ENCODE data around the gene MUC15.

Gene MUC15

GRCh38 chr11:26549176-26549575 is 22.9 kb downstream of the MUC15 start:
- H3K36me3 ChIP-seq, result no peaks in the 10 kb centered on the region
- H3K9me3 ChIP-seq, result no peaks in the 10 kb centered on the region
- no peaks in the 10 kb centered on the region for H3K27me3 ChIP-seq
- TF ChIP-seq CTCF (IDR thresholded peaks at IDR 0.05; ENCODE audit: low read depth, low read length), result no peak
- no peak for DNase-seq
- no peaks in the 10 kb centered on the region for H3K4me1 ChIP-seq
- no peak overlapping the region for H3K4me3 ChIP-seq (ENCODE audit: low read depth, low read length)

GRCh38 chr11:26541870-26542269 is 30.2 kb downstream of the MUC15 start:
- no peaks in the 10 kb centered on the region for H3K9me3 ChIP-seq
- no peak for DNase-seq
- no peaks in the 10 kb centered on the region for H3K36me3 ChIP-seq
- H3K4me1 ChIP-seq, result no peaks in the 10 kb centered on the region
- no peak overlapping the region for H3K4me3 ChIP-seq (ENCODE audit: low read depth, low read length)
- no peak for TF ChIP-seq CTCF (IDR thresholded peaks at IDR 0.05; ENCODE audit: low read depth, low read length)
- H3K27me3 ChIP-seq, result no peaks in the 10 kb centered on the region

GRCh38 chr11:26539517-26539916 is 32.5 kb downstream of the MUC15 start:
- DNase-seq, result no peak
- no peak overlapping the region for H3K4me3 ChIP-seq (ENCODE audit: low read depth, low read length)
- TF ChIP-seq CTCF (IDR thresholded peaks at IDR 0.05; ENCODE audit: low read depth, low read length), result no peak

GRCh38 chr11:26537341-26537740 is 34.7 kb downstream of the MUC15 start:
- no peaks in the 10 kb centered on the region for H3K9me3 ChIP-seq
- no peaks in the 10 kb centered on the region for H3K36me3 ChIP-seq
- DNase-seq, result no peak
- no peaks in the 10 kb centered on the region for H3K27me3 ChIP-seq
- H3K4me3 ChIP-seq (ENCODE audit: low read depth, low read length), result no peak overlapping the region
- no peaks in the 10 kb centered on the region for H3K4me1 ChIP-seq
- no peak for TF ChIP-seq CTCF (IDR thresholded peaks at IDR 0.05; ENCODE audit: low read depth, low read length)

More at GRCh38 chr11:26539517-26539916, 32.5 kb downstream of the MUC15 start:
- H3K4me1 ChIP-seq, result no peaks in the 10 kb centered on the region
- H3K27me3 ChIP-seq, result no peaks in the 10 kb centered on the region
- no peaks in the 10 kb centered on the region for H3K9me3 ChIP-seq
- H3K36me3 ChIP-seq, result no peaks in the 10 kb centered on the region

- no peak for DNase-seq
- no peak overlapping the region for H3K4me3 ChIP-seq (ENCODE audit: low read depth, low read length)
Measured at GRCh38 chr11:26527685-26528084, 44.4 kb downstream of the MUC15 start.

More at GRCh38 chr11:26527685-26528084, 44.4 kb downstream of the MUC15 start:
- Histone ChIP-seq H3K9me3 (no peaks in the 10 kb centered on the region), H3K4me1 (0 out of 2 replicates have a peak, but pooled peaks cover 2% of the 10 kb centered on the region), H3K27me3 (no peaks in the 10 kb centered on the region), H3K36me3 (no peaks in the 10 kb centered on the region)
- TF ChIP-seq CTCF (IDR thresholded peaks at IDR 0.05; ENCODE audit: low read depth, low read length), result no peak
